Measurements from ENCODE around the gene PACS2. TPM values are rescaled to one million over a fixed set of nuclear protein-coding genes. Genes with fewer than 3 reads are reported as not detected.

The PACS2 gene
- total and polyA plus RNA-seq, 2 donors (not counting 3 experiments of a cell fraction or from before 2014, with no cell fraction given): 52.7 to 86.3 TPM

DNA sequence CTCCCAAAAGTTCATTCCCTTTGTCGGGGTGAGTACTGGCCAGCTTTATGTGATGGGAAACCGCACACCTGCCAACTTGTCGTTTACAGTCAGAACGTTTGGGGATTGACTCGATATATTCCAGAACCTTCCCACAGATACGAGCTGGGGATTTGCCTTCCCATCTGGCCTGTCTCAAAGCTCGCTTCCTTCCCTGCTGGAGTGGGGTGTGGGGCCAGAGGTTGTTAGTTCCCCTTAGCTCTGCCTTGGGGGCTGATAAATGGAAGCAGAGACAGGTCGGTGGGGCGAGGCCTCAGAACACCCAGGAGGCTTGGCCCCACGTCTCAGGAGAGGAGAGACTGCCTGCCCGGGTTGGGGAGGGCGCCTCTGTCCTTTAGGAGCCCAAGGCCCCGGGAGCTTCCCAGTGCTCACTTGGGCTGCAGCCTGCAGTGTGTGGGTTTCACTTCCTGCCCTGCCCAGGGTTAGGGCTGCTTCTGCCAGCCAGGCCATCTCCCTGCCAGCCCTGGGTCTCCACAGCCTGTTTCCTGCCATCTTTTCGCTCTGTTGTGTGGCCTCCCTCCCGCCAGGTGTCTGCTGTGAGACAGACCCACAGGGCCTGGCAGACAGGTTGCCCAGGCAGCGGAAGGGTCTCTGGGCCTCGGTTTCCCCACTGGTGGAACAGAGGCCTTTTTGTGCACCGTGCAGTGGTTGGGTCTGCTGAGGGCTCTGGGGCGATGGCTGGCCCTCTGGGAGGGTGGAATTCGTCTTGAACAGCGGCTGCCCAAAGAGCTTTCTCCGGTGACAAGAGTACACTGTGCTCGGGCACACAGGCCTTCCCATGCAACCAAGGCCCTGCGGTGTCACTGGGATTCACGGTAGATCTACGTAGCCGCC is 75.7 kb downstream of the PACS2 start:
- H3K4me1 ChIP-seq (ENCODE audit: control insufficient read depth, extremely low read depth, insufficient read depth, low read length): no peaks in the 10 kb centered on the region
- H4K20me1 ChIP-seq (replicated peaks; ENCODE audit: control insufficient read depth, extremely low read depth, insufficient read depth, low read length): no peaks in the 10 kb centered on the region
- H3K4me2 ChIP-seq (ENCODE audit: insufficient read depth, low read length): no peak overlapping the region
- H3K4me3 ChIP-seq (replicated peaks in 1 of 3; ENCODE audit: insufficient read depth in 1 of 3, low read depth in 1 of 3, low read length in 3 of 3): no peak overlapping the region
- no TSS peak for BruUV-seq (replicated peaks)
- no peaks in the 10 kb centered on the region for H3K9me3 ChIP-seq (replicated peaks; ENCODE audit: control insufficient read depth, insufficient read depth, low read length)
- FAIRE-seq: no peak
- no peaks in the 10 kb centered on the region for H3K27me3 ChIP-seq (ENCODE audit: control insufficient read depth in 2 of 2, insufficient read depth in 2 of 2, low read length in 2 of 2)
- no peak for TF ChIP-seq POLR2A (IDR thresholded peaks at IDR 0.05; ENCODE audit: low read depth, low read length)
- TF ChIP-seq FOS (IDR thresholded peaks at IDR 0.05; ENCODE audit: borderline replicate concordance, insufficient read depth, low read length): no peak
- no peak for TF ChIP-seq EZH2 (IDR thresholded peaks at IDR 0.05; ENCODE audit: borderline replicate concordance, low read depth, low read length, severe bottlenecking)
- TF ChIP-seq, protein P1, sequence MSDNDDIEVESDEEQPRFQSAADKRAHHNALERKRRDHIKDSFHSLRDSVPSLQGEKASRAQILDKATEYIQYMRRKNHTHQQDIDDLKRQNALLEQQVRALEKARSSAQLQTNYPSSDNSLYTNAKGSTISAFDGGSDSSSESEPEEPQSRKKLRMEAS (IDR thresholded peaks at IDR 0.05; ENCODE audit: insufficient read depth, insufficient read length): no peak
- TF ChIP-seq GATA2 (IDR thresholded peaks at IDR 0.05; ENCODE audit: insufficient read depth, insufficient read length, low read depth, low read length): no peak
- no peak for TF ChIP-seq MYC (IDR thresholded peaks at IDR 0.05; ENCODE audit: low read depth, low read length)
- TF ChIP-seq, protein P2, sequence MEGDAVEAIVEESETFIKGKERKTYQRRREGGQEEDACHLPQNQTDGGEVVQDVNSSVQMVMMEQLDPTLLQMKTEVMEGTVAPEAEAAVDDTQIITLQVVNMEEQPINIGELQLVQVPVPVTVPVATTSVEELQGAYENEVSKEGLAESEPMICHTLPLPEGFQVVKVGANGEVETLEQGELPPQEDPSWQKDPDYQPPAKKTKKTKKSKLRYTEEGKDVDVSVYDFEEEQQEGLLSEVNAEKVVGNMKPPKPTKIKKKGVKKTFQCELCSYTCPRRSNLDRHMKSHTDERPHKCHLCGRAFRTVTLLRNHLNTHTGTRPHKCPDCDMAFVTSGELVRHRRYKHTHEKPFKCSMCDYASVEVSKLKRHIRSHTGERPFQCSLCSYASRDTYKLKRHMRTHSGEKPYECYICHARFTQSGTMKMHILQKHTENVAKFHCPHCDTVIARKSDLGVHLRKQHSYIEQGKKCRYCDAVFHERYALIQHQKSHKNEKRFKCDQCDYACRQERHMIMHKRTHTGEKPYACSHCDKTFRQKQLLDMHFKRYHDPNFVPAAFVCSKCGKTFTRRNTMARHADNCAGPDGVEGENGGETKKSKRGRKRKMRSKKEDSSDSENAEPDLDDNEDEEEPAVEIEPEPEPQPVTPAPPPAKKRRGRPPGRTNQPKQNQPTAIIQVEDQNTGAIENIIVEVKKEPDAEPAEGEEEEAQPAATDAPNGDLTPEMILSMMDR (IDR thresholded peaks at IDR 0.05; ENCODE audit: extremely low read depth in 1 of 2, insufficient read depth in 1 of 2, low read depth in 1 of 2, low read length in 2 of 2): no peak
- no peak for TF ChIP-seq JUN (IDR thresholded peaks at IDR 0.05; ENCODE audit: borderline replicate concordance, insufficient read depth, insufficient read length, low read depth)
- no peak for TF ChIP-seq POLR2AphosphoS5 (IDR thresholded peaks at IDR 0.05; ENCODE audit: insufficient read depth, low read depth, low read length)
- H3K79me2 ChIP-seq (ENCODE audit: control insufficient read depth, insufficient read depth, low read length): no peaks in the 10 kb centered on the region
- CTCF ChIA-PET: interaction anchor here (0.8 to 1.2 kb wide), 3 partner anchors 38 to 100 kb away, joined by 3 to 7 read pairs (median 3); no protein-coding TSS in a partner anchor
- no peaks in the 10 kb centered on the region for H3K9me1 ChIP-seq (replicated peaks; ENCODE audit: control insufficient read depth, extremely low read depth, insufficient read depth, low read length)
- no peak for DNase-seq (ENCODE audit: low read depth, low spot score)
- POLR2A ChIA-PET: no interaction called here
- intact Hi-C loops (cut with micrococcal nuclease): no loop called here
- H3K27ac ChIP-seq (ENCODE audit: insufficient read depth, low read depth, low read length): no peak overlapping the region
- dilution Hi-C loops (cut with MboI; ENCODE audit: extremely low pct_ligation_motif_present, low sequenced_read_pairs): no loop called here
- no peak overlapping the region for H2AFZ ChIP-seq (ENCODE audit: low read depth, low read length)
- H3K36me3 ChIP-seq (ENCODE audit: control insufficient read depth in 2 of 2, extremely low read depth in 1 of 2, insufficient read depth in 2 of 2, low read length in 2 of 2): peaks cover 0 to 2% of the 10 kb centered on the region in 2 experiments
- no peak overlapping the region for H3K9ac ChIP-seq (replicated peaks; ENCODE audit: extremely low read depth, insufficient read depth, low read length)
